Endothelial cell of umbilical vein (primary cell): ENCODE results near the gene NFATC4. TPM values are rescaled to one million over a fixed set of nuclear protein-coding genes. Genes with fewer than 3 reads are reported as not detected.

ENCODE experiments used
- BruUV-seq: library from RNA; stranded (reverse); fragments of 400-500 nt; replicated peaks from 2 replicates; lab custom pipeline; 2021; lab: Mats Ljungman, UMichigan
- CTCF ChIA-PET: fragments of 300-600, 350-600 bp; sonication (Branson Sonifier 250); formaldehyde crosslinking; loops from one replicate; lab custom pipeline; 2021; ENCODE audit warnings: antibody characterized with exemption, inconsistent platforms; lab: Charles Lee
- POLR2A ChIA-PET: fragments of 300-600, 350-600 bp; sonication (Branson Sonifier 250); formaldehyde crosslinking; loops from one replicate; lab custom pipeline; 2021; ENCODE audit warnings: antibody characterized with exemption, inconsistent platforms; lab: Charles Lee
- DNase-seq: peaks from one replicate; pipeline ENCODE4 v3.0.0-alpha.2; 2011; ENCODE audit warnings: low read depth, low spot score
- FAIRE-seq: peaks from 2 replicates; lab custom pipeline; 2011; peaks lifted over from hg19 to GRCh38; lab: Jason Lieb, UNC
- H2AFZ ChIP-seq: 2 replicates; pipeline ENCODE4 v1.6.0; 2012; ENCODE audit warnings: low read depth, low read length, control low read depth, inconsistent platforms
- H3K27ac ChIP-seq: 2 replicates; pipeline ENCODE4 v1.5.1; 2011; ENCODE audit warnings: low read depth, mild to moderate bottlenecking, control low read depth, low read length, moderate library complexity; ENCODE audit not compliant: insufficient read depth
- H3K27me3 ChIP-seq, 2 experiments: 2 replicates each; pipeline versions ENCODE4 v1.6.0 to v1.6.1; 2011; ENCODE audit warnings: low read length in 2 of 2, mixed read lengths in 1 of 2; ENCODE audit not compliant: control insufficient read depth in 2 of 2, insufficient read depth in 2 of 2
- H3K36me3 ChIP-seq, 2 experiments: 2 replicates in 1 of 2; 3 replicates in 1 of 2; pipeline ENCODE4 v1.5.1; 2011; ENCODE audit warnings: low read length in 2 of 2, mild to moderate bottlenecking in 1 of 2, moderate library complexity in 1 of 2; ENCODE audit not compliant: control insufficient read depth in 2 of 2, insufficient read depth in 2 of 2; ENCODE audit errors: extremely low read depth in 1 of 2
- H3K4me1 ChIP-seq: 3 replicates; pipeline ENCODE4 v1.5.1; 2011; ENCODE audit warnings: mild to moderate bottlenecking, low read length; ENCODE audit not compliant: control insufficient read depth, insufficient read depth; ENCODE audit errors: extremely low read depth
- H3K4me2 ChIP-seq: 2 replicates; pipeline ENCODE4 v1.6.1; 2011; ENCODE audit warnings: low read length, control low read depth, mixed read lengths; ENCODE audit not compliant: insufficient read depth
- H3K4me3 ChIP-seq, 3 experiments: fragments of 200-600 bp in 1 of 3; sonication (generic), shearing (Covaris generic) in 1 of 3; replicated peaks in 1 of 3; 2 replicates each; pipeline ENCODE4 v1.5.1; 2011 to 2016; ENCODE audit warnings: control low read depth in 3 of 3, low read length in 3 of 3, mild to moderate bottlenecking in 2 of 3, inconsistent platforms in 1 of 3, low read depth in 1 of 3, moderate library complexity in 1 of 3; ENCODE audit not compliant: insufficient read depth in 1 of 3
- H3K79me2 ChIP-seq: 2 replicates; pipeline ENCODE4 v1.6.0; 2012; ENCODE audit warnings: low read length, inconsistent platforms; ENCODE audit not compliant: control insufficient read depth, insufficient read depth
- H3K9ac ChIP-seq: replicated peaks from 2 replicates; pipeline ENCODE3; 2011; ENCODE audit warnings: low read length, control low read depth; ENCODE audit not compliant: insufficient read depth; ENCODE audit errors: extremely low read depth
- H3K9me1 ChIP-seq: replicated peaks from 3 replicates; pipeline ENCODE4 v1.6.0; 2011; ENCODE audit warnings: mild to moderate bottlenecking, low read length; ENCODE audit not compliant: control insufficient read depth, insufficient read depth; ENCODE audit errors: extremely low read depth
- H3K9me3 ChIP-seq: replicated peaks from 2 replicates; pipeline ENCODE4 v1.5.1; 2012; ENCODE audit warnings: low read length, inconsistent platforms; ENCODE audit not compliant: control insufficient read depth, insufficient read depth
- H4K20me1 ChIP-seq: replicated peaks from 2 replicates; pipeline ENCODE3; 2011; ENCODE audit warnings: mild to moderate bottlenecking, low read length; ENCODE audit not compliant: control insufficient read depth, insufficient read depth; ENCODE audit errors: extremely low read depth
- EZH2 ChIP-seq: IDR thresholded peaks from 2 replicates; pipeline ENCODE4 v1.6.1; 2012; ENCODE audit warnings: borderline replicate concordance, low read depth, mild to moderate bottlenecking, moderate library complexity, low read length, inconsistent platforms; ENCODE audit not compliant: severe bottlenecking
- FOS ChIP-seq: IDR thresholded peaks from 2 replicates; pipeline ENCODE4 v1.6.1; 2011; ENCODE audit warnings: mild to moderate bottlenecking, low read length, moderate library complexity, borderline replicate concordance; ENCODE audit not compliant: insufficient read depth
- GATA2 ChIP-seq: IDR thresholded peaks from 2 replicates; pipeline ENCODE4 v1.7.0; 2011; ENCODE audit warnings: low read depth, mild to moderate bottlenecking, moderate library complexity, mixed read lengths, low read length; ENCODE audit not compliant: insufficient read length, insufficient read depth
- JUN ChIP-seq: IDR thresholded peaks from 2 replicates; pipeline ENCODE4 v1.6.1; 2011; ENCODE audit warnings: borderline replicate concordance, low read depth; ENCODE audit not compliant: insufficient read length, insufficient read depth
- MYC ChIP-seq: IDR thresholded peaks from one replicate; pipeline ENCODE4 v1.6.1; 2011; ENCODE audit warnings: mild to moderate bottlenecking, low read depth, low read length
- POLR2A ChIP-seq: IDR thresholded peaks from 2 replicates; pipeline ENCODE4 v1.6.1; 2012; ENCODE audit warnings: low read depth, mild to moderate bottlenecking, control low read depth, low read length
- POLR2AphosphoS5 ChIP-seq: IDR thresholded peaks from 2 replicates; pipeline ENCODE4 v1.6.1; 2012; ENCODE audit warnings: low read depth, mild to moderate bottlenecking, control low read depth, low read length, moderate library complexity; ENCODE audit not compliant: insufficient read depth
- dilution Hi-C: fragments of 300-500 bp; cut with MboI; formaldehyde crosslinking; loops from one replicate; pipeline ENCODE4 v1.15.0; 2019; ENCODE audit warnings: low sequenced_read_pairs; ENCODE audit not compliant: extremely low pct_ligation_motif_present
- intact Hi-C: fragments of 100-400 bp; cut with micrococcal nuclease; formaldehyde crosslinking; loops from one replicate; pipeline ENCODE4 v1.10.0; 2022
- polyA plus RNA-seq, 4 experiments: library from polyadenylated mRNA; depleted of rRNA in 3 of 4; stranded (reverse) in 3 of 4; unstranded in 1 of 4; fragments of >200 nt; gene quantifications; 2 replicates each; pipeline versions ENCODE4 v1.2.1 to v1.2.3, GENCODE V29; 2011 to 2012; ENCODE audit warnings: missing spikeins in 1 of 4
- total RNA-seq: library from RNA; stranded (reverse); gene quantifications from 2 replicates; pipeline ENCODE4 v1.2.3, GENCODE V29; 2021
- TF ChIP-seq, protein P1 (sequence below): IDR thresholded peaks from 2 replicates; pipeline ENCODE4 v1.6.1; 2011; ENCODE audit not compliant: insufficient read depth, insufficient read length
- TF ChIP-seq, protein P2 (sequence below), 2 donors: IDR thresholded peaks; 1 replicate in 1 of 2; 2 replicates in 1 of 2; pipeline ENCODE4 v1.5.1; 2011; ENCODE audit warnings: low read length in 2 of 2, mild to moderate bottlenecking in 2 of 2, moderate library complexity in 2 of 2, control low read depth in 1 of 2, inconsistent platforms in 1 of 2, low read depth in 1 of 2; ENCODE audit not compliant: insufficient read depth in 1 of 2; ENCODE audit errors: extremely low read depth in 1 of 2

Gene NFATC4
- total and polyA plus RNA-seq, 2 donors (not counting 3 experiments of a cell fraction or from before 2014, with no cell fraction given): 79.5 to 88.1 TPM

DNA sequence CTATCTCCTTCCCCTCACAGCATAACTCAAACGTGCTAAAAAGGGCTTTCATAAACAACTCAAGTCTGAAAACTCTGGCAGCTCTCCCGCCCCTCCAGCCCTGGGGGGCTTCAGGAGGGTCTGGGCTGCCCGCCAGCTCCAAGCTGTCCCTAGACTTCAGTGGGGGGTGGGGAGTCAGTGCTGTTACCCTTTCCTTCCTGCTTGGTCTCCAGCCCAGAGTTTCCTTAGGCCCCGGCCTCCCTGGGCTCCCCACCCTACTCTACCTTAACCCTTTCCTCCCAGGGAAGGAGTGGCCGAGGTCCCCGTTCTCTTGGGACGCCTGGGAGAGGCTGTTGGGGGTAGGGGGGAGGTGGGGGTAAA lies 30.3 kb downstream of the NFATC4 start:
- ChIA-PET POLR2A (interaction anchor here (0.8 to 1.5 kb wide), 4 partner anchors 20 to 33 kb away, joined by 3 to 9 read pairs (median 4); partner anchors contain the start of genes CBLN3 and KHNYN), CTCF (interaction anchor here (0.7 to 4.7 kb wide), 9 partner anchors 9 to 65 kb away, joined by 3 to 34 read pairs (median 4); no protein-coding TSS in a partner anchor)
- Histone ChIP-seq H3K36me3 (no peaks in the 10 kb centered on the region), H3K9me1 (no peaks in the 10 kb centered on the region), H3K4me2 (no peak overlapping the region), H2AFZ (no peak overlapping the region), H4K20me1 (no peaks in the 10 kb centered on the region), H3K4me1 (peaks cover 25% of the 10 kb centered on the region), H3K9ac (no peak overlapping the region), H3K79me2 (no peaks in the 10 kb centered on the region), H3K27me3 (no peaks in the 10 kb centered on the region), H3K27ac (no peak overlapping the region), H3K9me3 (no peaks in the 10 kb centered on the region), H3K4me3 (peak overlapping the region in 1 of 3 experiments; percentile 78)
- no peak for FAIRE-seq
- BruUV-seq: no TSS peak
- intact Hi-C loops: no loop called here
- dilution Hi-C loops: no loop called here
- DNase-seq: peak; percentile 49
- TF ChIP-seq POLR2A (no peak), GATA2 (no peak), FOS (no peak), JUN (no peak), POLR2AphosphoS5 (no peak), EZH2 (no peak), MYC (no peak)
- TF ChIP-seq, protein P1, sequence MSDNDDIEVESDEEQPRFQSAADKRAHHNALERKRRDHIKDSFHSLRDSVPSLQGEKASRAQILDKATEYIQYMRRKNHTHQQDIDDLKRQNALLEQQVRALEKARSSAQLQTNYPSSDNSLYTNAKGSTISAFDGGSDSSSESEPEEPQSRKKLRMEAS: no peak
- TF ChIP-seq, protein P2, sequence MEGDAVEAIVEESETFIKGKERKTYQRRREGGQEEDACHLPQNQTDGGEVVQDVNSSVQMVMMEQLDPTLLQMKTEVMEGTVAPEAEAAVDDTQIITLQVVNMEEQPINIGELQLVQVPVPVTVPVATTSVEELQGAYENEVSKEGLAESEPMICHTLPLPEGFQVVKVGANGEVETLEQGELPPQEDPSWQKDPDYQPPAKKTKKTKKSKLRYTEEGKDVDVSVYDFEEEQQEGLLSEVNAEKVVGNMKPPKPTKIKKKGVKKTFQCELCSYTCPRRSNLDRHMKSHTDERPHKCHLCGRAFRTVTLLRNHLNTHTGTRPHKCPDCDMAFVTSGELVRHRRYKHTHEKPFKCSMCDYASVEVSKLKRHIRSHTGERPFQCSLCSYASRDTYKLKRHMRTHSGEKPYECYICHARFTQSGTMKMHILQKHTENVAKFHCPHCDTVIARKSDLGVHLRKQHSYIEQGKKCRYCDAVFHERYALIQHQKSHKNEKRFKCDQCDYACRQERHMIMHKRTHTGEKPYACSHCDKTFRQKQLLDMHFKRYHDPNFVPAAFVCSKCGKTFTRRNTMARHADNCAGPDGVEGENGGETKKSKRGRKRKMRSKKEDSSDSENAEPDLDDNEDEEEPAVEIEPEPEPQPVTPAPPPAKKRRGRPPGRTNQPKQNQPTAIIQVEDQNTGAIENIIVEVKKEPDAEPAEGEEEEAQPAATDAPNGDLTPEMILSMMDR (IDR thresholded peaks at IDR 0.05; ENCODE audit: extremely low read depth in 1 of 2, insufficient read depth in 1 of 2, low read depth in 1 of 2, low read length in 2 of 2): no peak
